ENCODE measurements around the gene KLHDC10.
"Not testable (repeated sequence)": the region's sequence is repeated elsewhere in the genome, so short reads cannot be mapped to it uniquely, and the experiment has no call there.

Gene KLHDC10, protein sequence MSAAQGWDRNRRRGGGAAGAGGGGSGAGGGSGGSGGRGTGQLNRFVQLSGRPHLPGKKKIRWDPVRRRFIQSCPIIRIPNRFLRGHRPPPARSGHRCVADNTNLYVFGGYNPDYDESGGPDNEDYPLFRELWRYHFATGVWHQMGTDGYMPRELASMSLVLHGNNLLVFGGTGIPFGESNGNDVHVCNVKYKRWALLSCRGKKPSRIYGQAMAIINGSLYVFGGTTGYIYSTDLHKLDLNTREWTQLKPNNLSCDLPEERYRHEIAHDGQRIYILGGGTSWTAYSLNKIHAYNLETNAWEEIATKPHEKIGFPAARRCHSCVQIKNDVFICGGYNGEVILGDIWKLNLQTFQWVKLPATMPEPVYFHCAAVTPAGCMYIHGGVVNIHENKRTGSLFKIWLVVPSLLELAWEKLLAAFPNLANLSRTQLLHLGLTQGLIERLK

DNA sequence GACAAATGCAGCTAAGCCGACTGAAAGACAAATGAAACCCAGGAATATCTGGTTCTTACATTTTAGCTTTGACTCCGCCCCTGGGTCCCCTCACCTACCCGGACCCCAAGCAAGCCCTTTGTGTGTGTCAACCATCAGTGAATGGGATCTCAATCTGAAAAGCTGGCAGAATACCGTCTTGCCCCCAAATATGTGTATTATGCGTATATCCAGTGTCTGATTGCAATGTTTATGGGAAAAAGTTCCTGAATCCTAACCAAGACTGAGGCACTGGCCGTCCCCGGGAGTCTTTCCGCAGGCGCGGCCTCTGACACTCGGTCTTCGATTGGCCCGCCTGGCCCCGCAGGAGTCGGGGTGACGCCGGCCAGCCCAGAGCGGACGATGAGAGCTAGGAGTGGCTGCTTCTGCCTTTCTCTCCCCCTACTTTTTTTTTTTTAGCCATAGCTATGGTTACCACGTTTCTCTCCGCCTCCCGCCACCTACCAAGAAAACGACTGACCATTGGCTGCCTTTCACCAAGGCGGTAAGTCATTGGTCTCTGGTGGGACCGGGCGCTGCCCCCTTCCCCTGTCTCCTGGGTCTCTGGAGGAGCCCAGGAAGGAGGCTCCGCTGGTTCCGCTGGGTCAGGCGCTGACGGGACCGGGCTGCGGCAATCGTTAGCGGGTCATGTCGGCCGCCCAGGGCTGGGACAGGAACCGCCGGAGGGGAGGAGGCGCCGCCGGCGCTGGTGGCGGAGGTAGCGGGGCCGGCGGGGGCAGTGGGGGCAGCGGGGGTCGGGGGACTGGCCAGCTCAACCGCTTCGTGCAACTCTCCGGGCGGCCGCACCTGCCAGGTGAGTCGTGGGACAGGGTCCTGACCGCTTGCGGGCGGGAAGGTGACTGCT lies at the start of gene KLHDC10:
TSS of gene KLHDC10 (plus strand) at position 557 of the 883 bp plus-strand sequence. CDS start at position 667, 110 bp downstream.
- peak; percentile 99 for DNase-seq

DNA sequence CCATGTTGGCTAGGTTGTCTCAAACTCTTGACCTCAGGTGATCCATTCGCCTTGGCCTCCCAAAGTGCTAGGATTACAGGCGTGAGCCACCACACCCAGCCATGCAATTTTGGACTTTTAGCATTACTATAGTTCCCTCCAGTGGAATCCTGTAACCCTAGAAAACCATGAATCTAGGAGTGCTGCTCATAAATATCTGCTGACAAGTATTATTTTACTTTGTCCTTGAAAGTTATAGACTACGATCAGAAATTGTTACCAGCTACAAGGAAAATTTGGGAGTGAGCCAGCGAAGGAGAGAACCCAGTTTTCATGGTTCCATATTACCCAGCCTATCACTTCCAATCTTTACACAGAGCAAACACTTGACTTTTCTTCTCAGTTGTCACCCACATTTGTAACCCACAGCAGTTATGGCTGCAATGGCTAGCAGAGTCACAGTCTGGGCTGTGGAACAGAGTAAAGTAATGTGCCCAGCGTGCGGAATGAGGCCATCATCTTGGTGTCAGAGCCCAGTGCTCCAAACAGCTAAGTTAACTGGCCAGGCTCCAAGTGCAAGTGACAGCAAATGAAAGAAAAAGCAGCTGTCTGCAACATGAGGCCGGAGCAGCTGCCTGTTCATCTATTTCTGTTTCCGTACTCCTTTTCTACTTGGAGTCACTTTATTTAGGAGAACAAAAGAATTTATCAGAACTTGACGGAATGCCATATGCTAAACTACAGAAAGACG lies 49.1 kb upstream of the KLHDC10 start:
- DNase-seq: no peak

DNA sequence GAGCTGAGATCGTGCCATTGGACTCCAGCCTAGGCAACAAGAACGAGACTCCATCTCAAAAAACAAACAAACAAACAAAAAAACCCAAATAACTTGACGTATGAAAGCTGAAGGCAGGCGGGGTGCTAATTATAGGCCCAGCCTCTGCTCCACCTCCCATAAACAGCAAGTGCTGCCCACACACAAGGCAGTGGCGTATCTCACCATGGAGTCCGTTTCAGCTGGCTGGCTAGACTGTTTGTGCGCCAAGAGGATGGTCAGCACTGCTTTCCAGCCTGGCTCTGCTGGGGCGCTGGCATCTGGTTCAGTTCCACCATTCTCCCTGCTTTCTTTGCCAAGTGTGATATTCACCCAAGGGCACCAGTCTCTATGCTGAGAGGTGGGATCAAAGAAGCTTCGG lies 48.2 kb upstream of the KLHDC10 start:
- no peak for DNase-seq

DNA sequence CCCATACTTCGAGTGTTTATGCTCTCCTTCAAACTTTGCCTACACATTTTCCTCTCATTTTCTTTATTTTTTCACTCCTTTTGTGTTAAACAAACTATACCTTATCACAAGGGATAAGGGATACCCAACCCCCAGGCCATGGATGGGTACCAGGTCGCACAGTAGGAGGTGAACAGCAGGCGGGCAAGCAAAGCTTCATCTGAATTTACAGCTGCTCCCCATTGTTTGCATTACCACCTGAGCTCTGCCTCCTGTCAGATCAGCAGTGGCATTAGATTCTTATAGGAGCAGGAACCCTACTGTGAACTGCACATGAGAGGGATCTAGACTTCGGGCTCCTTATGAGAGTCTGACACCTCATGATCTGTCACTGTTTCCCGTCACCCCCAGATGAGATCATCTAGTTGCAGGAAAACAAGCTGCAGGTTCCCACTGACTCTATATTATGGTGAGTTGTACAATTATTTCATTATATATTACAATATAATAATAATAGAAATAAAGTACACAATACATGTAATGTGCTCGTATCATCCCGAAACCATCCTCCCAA lies 47.6 kb upstream of the KLHDC10 start:
- no peak for DNase-seq

DNA sequence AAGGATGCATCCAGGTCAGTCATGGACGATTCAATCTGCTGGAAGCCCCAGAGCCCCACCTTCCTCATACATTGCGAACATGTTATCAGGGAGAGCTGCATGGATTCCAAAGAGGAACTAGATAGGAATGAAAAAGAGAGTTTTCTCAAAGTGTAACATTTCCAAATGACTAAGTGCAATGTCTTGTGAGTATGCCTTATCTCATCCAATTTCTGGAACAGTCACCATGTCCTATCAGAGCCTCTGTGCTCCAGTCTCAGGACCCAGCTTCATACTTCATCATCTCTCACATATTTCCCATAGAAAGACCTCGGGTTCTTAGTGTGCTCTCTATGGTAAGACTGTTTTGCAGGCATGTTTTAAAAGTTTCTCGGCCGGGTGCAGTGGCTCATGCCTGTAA lies 45.9 kb upstream of the KLHDC10 start:
- no peak for DNase-seq

DNA sequence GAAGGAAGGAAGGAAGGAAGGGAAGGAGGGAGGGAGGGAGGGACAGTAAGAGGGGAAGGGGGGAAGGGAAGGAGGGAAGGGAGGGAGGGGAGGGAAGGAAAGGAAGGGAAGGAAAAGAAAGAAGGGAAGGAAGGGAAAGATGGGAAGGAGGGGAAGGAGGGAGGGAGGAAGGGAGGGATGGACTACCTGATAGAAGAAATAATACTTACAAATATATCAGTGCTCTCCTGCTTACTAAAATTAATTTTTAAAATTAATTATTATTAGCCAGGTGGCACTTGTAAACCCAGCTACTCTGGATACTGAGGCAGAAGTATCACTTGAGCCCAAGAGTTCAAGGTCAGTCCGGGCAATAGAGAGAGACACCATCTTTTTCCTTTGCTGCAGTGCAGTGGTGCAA lies 37.6 kb upstream of the KLHDC10 start:
- DNase-seq: no peak

DNA sequence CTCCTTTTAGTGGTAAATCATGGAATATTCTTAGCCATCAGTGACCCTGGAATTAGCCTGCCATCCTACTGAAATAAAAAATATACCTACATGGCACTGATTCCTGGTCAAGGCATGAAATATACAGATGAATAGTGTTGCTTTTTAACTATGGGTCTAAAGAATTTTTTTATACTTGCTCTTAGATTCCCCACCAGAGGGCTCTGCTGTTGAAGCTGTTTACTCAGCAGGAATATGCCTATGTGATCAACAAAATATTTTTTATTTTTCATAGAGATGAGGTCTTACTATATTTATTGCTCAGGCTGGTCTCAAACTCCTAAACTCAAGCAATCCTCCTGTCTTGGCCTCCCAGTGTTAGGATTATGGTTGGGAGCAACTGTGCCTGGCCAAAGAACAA lies 32.6 kb upstream of the KLHDC10 start:
- DNase-seq: no peak

DNA sequence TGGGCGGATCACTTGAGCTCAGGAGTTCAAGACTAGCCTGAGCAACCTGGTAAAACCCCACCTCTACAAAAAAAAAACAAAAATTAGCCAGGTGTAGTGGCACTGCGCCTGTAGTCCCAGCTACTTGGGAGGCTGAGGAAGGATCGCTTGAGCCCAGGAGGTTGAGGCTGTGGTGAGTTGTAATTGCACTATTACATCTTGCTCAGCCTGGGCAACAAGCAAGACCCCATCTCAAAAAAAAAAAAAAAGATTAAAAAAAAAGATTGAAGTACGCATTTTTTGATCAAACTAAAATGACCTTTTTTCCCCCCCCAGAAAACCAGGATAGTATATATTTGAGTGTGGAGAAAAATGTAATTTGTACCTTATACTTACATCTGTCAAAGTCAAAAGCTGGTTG lies 29.8 kb upstream of the KLHDC10 start:
- no peak for DNase-seq

DNA sequence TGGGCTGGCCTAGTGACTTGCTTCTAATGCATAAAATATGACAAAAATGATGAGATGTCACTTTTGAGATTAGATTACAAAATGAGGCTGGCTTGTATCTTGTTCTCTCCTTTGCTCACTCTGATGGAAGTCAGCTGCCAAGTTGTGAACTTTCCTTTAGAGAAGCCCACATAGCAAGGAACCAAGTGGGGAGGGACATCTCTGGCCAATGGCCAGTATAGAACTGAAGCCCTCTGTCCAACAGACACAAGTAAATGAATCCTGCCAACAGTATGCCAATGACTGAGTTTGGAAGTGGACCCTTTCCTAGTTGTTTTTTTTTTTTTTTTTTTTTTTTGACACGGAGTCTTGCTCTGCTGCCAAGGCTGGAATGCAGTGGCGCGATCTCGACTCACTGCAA lies 22.5 kb upstream of the KLHDC10 start:
- DNase-seq: no peak

DNA sequence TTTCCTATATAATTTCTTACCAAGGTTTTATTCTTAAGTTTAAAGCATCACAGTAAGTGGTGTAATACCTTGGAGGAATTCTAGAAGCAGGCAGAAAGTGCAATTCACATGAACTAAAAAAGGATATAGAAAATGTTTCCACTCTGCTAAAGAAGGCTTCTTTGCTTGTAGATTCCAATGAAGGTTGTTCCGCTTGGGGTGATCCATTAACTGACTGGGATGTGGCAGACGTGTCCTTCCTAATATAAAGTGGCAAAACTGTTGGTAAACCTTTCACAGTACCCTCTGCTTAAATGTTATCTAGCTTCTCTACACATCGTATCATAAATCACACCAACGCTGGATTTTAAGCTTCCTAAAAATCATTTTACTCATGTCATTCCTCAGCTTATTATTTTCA lies 21.4 kb upstream of the KLHDC10 start:
- DNase-seq: no peak

DNA sequence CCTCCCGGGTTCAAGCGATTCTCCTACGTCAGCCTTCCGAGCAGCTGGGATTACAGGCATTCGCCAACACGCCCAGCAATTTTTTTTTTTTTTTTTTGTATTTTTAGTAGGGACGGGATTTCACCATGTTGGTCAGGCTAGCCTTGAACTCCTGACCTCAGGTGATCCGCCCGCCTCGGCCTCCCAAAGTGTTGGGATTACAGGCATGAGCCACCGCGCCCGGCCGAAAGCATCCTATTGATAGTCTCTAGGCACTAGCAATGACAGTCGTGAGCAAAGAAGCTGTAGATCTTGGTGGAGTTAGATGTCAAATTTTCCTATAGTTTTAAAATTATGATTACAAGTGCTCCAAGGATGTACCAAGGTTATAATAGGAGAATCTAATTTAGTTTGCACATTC lies 18.1 kb upstream of the KLHDC10 start:
- not testable (repeated sequence) for DNase-seq

DNA sequence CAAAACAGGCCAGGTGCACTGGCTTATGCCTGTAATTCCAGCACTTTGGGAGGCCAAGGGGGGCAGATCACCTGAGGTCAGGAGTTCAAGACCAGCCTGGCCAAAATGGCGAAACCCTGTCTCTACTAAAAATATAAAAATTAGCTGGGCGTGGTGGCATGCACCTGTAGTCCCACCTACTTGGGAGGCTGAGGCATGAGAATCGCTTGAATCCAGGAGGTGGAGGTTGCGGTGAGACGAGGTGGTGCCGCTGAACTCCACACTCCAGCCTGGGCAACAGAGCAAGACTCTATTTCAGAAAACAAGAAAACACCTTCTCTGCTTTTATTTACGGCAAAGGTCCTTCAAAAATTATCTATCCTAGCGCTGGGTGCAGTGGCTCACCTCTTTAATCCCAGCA lies 15.1 kb upstream of the KLHDC10 start:
- DNase-seq: not testable (repeated sequence)

DNA sequence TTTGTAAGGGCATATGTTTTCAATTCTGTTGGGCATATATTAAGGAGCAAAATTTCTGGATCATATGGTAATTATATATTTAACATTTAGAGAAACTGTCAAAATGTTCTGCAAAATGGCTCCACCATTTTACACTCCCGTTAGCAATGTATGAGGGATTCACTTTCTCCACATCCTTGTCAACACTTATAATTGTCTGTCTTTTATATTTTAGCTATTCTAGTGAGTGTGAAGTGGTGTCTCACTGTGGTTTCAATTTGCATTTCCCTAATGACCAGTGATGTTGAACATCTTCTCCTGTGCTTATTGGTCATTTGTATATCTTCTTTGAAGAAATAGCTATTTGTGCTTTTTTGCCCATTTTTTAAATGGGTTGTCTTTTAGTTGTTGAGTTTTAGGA lies 8.1 kb upstream of the KLHDC10 start:
- DNase-seq: no peak

DNA sequence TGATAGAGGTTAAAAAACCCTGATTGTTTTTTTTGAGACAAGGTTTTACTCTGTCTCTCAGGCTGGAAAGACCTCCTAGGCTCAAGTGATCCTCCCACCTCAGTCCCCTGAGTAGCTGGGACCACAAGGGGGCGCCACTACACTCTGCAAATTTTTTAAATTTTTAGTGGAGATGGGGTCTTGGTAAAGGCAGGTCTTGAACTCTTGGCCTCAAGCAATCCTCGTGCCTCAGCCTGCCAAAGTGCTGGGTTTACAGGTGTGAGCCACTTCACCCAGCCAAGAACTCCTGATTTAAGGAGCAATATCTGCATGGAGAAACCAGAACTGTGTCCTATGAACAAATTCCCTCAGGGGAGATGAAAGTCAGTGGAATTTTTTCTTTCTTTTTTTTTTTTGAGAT lies 7.3 kb upstream of the KLHDC10 start:
- no peak for DNase-seq

DNA sequence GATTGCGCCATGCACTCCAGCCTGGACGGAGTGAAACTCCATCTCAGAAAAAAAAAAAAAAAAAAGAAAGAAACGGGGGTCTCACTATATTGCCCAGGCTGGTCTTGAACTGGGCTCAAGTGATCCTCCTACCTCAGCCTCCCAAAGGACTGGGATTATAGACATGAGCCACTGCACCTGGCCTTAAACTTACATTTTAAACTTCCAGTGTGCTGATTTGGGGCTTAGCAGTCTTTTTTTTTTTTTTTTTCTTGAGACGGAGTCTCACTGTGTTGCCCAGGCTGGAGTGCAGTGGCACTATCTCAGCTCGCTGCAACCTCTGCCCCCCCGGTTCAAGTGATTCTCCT lies 5.8 kb upstream of the KLHDC10 start:
- not testable (repeated sequence) for DNase-seq

DNA sequence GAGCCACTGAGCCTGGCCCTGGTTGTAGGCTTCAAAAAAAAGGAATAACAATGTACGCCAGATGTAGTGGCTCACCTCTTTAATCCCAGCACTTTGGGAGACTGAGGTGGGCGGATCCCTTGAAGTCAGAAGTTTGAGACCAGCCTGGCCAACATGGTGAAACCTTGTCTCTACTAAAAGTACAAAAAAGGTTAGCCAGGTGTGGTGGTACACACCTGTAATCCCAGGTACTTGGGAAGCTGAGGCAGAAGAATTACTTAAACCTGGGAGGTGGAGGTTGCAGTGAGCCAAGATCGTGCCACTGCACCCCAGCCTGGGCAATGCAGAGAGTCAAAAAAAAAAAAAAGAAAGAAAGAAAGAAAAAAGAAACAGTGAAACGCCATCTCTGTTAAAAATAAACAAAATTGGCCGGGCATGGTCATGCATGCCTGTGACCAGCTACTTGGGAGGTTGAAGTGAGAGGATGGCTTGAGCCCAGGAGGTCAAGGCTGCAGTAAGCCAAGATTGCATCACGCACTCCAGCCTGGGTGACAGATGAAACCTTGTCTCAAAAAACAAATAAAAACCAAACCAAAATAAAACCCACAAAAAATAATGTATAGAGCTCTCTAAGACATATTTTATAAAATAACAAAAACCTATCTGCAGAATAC lies 4.7 kb upstream of the KLHDC10 start:
- no peak for DNase-seq

DNA sequence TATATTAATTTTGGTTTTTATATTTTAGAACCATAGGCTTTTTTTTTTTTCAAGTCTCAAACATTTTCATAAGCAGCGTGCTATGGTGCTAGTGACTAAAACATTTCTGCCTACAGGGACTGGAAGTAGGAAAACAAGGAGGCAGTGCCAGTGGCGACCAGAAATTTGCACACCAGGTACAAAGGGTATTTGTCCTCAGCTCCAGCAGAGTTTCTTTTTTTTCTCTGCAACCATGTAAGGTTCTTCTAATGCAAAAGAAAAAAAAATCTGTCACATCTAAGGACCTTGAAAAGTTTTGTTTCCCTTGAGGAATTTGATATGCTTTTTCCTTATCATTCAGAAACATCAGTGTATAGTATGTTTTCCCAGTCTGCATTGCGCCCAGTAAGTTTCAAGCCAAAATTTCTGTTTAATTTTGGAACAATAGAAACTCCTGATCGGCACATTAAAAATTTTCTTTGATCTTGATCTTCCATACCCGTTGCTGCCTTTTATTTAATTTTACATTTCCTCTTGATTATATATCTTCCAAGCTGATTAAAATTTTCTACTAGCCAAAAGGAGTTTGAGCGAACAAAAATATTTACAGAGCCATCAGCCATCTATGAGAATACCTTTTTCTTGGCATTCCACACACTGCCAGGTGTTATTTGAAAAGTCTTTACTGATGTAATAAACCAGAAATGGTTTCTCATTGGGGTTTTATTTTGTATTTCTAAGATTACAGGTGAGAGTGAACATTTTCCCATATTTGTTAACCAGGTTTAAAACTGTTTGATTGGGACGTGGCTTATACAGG lies 956 bp upstream of the KLHDC10 start:
- DNase-seq: peak; percentile 55

DNA sequence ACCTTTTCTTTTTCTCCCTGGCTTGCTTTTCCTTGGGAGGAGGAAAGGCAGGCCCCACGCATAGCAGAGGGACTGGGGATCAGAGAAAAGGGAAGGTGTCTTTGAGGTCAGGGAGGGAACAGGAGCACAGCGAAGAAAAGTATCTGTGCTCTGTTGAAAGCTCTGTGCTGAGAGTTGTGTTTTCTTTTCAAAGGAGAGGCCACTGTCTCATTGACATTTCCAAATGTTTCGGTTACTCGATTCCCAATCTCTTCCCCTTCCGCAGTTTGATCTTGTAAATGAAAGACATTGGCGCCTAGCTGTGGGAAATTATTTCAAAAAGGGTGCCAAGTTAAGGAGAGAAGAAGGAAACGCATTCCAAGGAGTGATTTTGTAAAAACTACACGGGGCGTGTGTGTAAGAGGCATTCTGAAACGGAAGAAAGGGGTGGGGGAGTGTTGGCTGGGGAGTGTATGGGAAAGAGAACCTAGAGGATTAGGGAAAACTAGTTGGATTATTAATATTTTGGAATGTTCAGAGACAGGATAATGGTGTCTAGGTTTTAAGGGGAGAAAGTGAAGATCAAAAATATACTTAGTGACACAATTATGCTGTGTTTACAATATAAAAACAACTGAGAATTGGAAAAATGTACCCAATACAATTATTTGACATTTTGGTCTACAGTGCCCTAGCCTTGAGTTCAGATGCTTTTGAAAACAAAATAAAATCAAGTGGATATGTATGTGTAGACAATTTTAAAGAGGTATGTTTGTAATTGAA lies 708 bp downstream of the KLHDC10 start:
- DNase-seq: no peak

DNA sequence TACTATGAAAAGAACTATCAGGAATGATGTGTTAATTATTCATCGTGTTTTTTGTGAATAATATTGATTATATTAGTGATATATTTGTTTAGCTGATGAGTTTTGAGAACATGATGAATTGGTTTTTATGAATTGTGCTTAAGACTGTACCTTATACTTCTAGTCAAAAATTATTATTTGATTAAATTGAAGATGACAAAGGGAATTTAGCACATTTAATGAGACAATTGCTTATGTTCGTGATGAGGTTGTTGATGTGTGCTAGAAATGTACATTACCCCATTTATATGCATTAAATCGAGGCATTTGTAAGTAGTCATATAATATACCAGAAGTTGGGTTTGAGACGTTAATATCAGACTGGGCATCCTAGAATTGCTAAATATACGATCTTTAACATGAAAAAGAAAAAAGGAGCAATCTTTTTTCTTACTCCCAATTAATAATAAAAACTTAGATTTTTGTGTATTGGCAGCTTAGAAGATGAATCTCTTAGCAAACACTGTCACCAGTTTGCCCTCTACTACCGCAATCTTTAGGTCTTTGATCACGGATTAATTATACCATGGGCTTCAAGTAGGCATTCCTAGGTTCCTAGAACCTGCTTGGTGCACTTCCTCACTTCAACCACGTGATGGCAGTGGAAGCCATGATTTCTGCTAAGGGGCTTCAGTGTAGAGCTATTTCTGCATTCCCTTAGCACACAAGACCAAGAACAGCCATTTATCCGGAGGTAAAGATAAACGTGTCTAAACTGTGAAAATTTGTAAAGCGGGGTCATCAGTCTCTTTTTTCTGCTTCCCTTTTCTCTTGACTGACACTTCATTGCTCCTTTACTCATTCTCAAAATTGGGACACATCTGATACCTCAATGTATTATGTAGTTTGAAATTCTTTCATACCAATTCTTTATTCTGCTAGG lies 1.6 kb downstream of the KLHDC10 start:
- DNase-seq: peak; percentile 89

All from DMS79 treated with DMSO at 0.1 percent for 48 hours (cell line).